Measurements from ENCODE around the gene VPS51.

DNA sequence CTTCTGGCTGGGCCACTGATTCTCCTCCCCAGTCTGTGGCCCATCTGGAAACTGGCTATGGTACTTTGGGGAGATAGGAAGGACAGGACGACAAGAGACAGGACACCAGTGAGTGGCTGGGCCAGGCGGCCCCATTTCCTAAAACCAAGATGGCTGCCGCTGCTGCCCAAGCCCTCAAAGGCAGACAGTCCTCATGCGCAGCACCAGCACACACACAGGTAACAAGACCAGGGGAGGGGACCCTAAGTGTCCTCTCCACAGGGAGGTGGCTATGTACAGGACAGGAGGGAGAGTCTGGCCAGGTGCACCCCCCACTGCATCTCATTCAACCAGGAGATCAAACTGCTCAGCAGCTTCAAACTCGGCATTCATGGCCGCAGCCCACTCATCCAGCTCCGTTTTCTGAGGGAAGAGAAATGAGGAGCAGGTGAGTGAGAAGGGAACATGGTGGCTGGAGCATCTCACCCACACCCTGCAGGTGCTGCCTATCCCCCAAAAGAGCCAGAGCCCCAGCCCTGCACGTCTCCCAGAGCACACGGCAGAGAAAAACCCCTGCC, 17.1 kb upstream of the VPS51 start:
- TF ChIP-seq, protein P1, sequence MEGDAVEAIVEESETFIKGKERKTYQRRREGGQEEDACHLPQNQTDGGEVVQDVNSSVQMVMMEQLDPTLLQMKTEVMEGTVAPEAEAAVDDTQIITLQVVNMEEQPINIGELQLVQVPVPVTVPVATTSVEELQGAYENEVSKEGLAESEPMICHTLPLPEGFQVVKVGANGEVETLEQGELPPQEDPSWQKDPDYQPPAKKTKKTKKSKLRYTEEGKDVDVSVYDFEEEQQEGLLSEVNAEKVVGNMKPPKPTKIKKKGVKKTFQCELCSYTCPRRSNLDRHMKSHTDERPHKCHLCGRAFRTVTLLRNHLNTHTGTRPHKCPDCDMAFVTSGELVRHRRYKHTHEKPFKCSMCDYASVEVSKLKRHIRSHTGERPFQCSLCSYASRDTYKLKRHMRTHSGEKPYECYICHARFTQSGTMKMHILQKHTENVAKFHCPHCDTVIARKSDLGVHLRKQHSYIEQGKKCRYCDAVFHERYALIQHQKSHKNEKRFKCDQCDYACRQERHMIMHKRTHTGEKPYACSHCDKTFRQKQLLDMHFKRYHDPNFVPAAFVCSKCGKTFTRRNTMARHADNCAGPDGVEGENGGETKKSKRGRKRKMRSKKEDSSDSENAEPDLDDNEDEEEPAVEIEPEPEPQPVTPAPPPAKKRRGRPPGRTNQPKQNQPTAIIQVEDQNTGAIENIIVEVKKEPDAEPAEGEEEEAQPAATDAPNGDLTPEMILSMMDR (IDR thresholded peaks at IDR 0.05), result no peak
- TF ChIP-seq POLR2A (IDR thresholded peaks at IDR 0.05), result no peak

All from tibial nerve (tissue), 3 donors.